Suprapubic skin (tissue), 4 donors: ENCODE measurements around the gene UBE2K. TPM values are rescaled to one million over a fixed set of nuclear protein-coding genes. Genes with fewer than 3 reads are reported as not detected.

Source experiments
- DNase-seq, 2 donors: peaks; one replicate each; pipeline ENCODE4 v3.0.0-alpha.2; 2019; ENCODE audit warnings: low spot score in 2 of 2
- H3K27ac ChIP-seq: fragments of 200-600 bp; sonication (generic); one replicate; pipeline ENCODE4 v1.5.1; 2019
- H3K27me3 ChIP-seq: fragments of 200-600 bp; sonication (generic); one replicate; pipeline ENCODE4 v1.5.1; 2019
- H3K36me3 ChIP-seq: fragments of 200-600 bp; sonication (generic); one replicate; pipeline ENCODE4 v1.5.1; 2019
- H3K4me1 ChIP-seq: fragments of 200-600 bp; sonication (generic); one replicate; pipeline ENCODE4 v1.5.1; 2019
- H3K4me3 ChIP-seq: fragments of 200-600 bp; sonication (generic); one replicate; pipeline ENCODE4 v1.5.1; 2019; ENCODE audit warnings: mild to moderate bottlenecking
- H3K9me3 ChIP-seq: fragments of 200-600 bp; sonication (generic); one replicate; pipeline ENCODE4 v1.5.1; 2019
- EP300 ChIP-seq: sonication (generic); formaldehyde crosslinking; IDR thresholded peaks from one replicate; pipeline ENCODE4 v1.6.1; 2017; ENCODE audit warnings: antibody characterized with exemption
- POLR2A ChIP-seq, 2 donors: fragments of 450-650 bp; IDR thresholded peaks; one replicate each; pipeline ENCODE4 v1.6.1; 2017; ENCODE audit warnings: antibody characterized with exemption in 2 of 2, mild to moderate bottlenecking in 2 of 2, moderate library complexity in 2 of 2
- POLR2AphosphoS5 ChIP-seq, 3 donors: sonication (generic); formaldehyde crosslinking; IDR thresholded peaks; one replicate each; pipeline ENCODE4 v1.6.1; 2017; ENCODE audit warnings: antibody characterized with exemption in 3 of 3
- WGBS: methylation state at CpG from one replicate; pipeline ENCODE4 v1.1.5; 2018; 5-methylcytosine and 5-hydroxymethylcytosine counted together
- total RNA-seq, 4 donors: library from RNA; depleted of rRNA; stranded (reverse); fragments of >200 nt; gene quantifications; one replicate each; pipeline ENCODE4 v1.1.0, GENCODE V29; 2016
- TF ChIP-seq, protein P1 (sequence below), 2 donors: fragments of 200-600 bp in 1 of 2; fragments of 450-650 bp in 1 of 2; sonication (generic) in 1 of 2; IDR thresholded peaks; one replicate each; pipeline ENCODE4 v1.5.1; 2016 to 2019; ENCODE audit warnings: antibody characterized with exemption in 2 of 2, mild to moderate bottlenecking in 1 of 2, moderate library complexity in 1 of 2

Gene UBE2K
- total RNA-seq, 4 donors from 2014 or later = 23.0 to 37.2 (median 31.8) TPM

DNA sequence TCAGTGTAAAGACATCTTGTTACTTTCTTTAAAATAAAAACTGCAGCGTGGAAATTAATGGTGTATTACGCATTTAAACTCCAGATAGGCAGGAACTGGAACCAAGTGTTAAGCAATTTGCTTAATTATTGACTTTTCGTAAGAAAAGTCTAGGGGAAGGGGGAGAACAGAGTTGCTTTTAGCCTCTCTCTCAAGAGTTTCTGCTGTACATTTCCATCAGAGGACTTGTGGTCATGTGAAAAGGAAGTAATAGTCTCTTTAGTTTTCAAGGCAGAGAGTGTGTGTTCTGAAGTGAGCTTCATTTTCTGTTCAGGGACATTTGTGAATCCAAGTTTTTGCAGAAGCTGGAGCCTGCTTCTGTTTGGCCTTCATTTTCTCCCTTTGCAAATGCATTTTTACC lies 127.2 kb downstream of the UBE2K start:
- Histone ChIP-seq H3K36me3 (peaks cover 32% of the 10 kb centered on the region), H3K4me1 (no peaks in the 10 kb centered on the region), H3K4me3 (no peak overlapping the region), H3K27ac (no peak overlapping the region), H3K9me3 (no peaks in the 10 kb centered on the region), H3K27me3 (no peaks in the 10 kb centered on the region)
- no peak for DNase-seq
- TF ChIP-seq, protein P1, sequence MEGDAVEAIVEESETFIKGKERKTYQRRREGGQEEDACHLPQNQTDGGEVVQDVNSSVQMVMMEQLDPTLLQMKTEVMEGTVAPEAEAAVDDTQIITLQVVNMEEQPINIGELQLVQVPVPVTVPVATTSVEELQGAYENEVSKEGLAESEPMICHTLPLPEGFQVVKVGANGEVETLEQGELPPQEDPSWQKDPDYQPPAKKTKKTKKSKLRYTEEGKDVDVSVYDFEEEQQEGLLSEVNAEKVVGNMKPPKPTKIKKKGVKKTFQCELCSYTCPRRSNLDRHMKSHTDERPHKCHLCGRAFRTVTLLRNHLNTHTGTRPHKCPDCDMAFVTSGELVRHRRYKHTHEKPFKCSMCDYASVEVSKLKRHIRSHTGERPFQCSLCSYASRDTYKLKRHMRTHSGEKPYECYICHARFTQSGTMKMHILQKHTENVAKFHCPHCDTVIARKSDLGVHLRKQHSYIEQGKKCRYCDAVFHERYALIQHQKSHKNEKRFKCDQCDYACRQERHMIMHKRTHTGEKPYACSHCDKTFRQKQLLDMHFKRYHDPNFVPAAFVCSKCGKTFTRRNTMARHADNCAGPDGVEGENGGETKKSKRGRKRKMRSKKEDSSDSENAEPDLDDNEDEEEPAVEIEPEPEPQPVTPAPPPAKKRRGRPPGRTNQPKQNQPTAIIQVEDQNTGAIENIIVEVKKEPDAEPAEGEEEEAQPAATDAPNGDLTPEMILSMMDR (IDR thresholded peaks at IDR 0.05) = no peak
- no peak for TF ChIP-seq POLR2A (IDR thresholded peaks at IDR 0.05)
- no peak for TF ChIP-seq EP300
- no peak for TF ChIP-seq POLR2AphosphoS5 (IDR thresholded peaks at IDR 0.05)
- WGBS = 85% methylated on average over 3 of the region's 3 CpGs

DNA sequence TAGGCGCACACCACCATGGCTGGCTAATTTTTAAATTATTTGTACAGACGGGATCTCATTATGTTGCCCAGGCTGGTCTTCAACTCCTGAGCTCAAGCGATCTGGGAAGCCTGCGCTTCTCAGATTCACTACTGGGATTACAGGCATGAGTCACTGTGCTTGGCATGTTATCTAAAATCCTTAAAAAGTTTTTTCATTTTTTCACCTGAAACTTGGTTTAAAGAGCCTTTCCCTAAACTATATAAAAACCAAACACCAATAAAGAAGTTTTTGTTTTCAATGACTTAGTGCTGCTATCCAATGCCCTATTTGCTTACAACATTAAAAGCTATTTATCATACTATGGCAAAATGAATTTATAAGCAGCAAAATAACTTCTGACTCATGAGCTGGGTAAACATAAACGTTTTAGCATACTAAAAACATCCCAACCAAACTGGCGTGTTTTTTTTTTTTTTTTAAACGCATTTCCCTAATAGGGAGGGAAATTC lies 127.8 kb downstream of the UBE2K start:
- no peak for DNase-seq
- no peaks in the 10 kb centered on the region for H3K27me3 ChIP-seq
- TF ChIP-seq POLR2AphosphoS5 (IDR thresholded peaks at IDR 0.05) = no peak
- no peak for TF ChIP-seq EP300
- TF ChIP-seq, protein P1 (IDR thresholded peaks at IDR 0.05) = no peak
- TF ChIP-seq POLR2A (IDR thresholded peaks at IDR 0.05) = no peak
- no peak overlapping the region for H3K4me3 ChIP-seq
- 61% methylated on average over 7 of the region's 7 CpGs for WGBS
- no peak overlapping the region for H3K27ac ChIP-seq
- no peaks in the 10 kb centered on the region for H3K4me1 ChIP-seq
- no peaks in the 10 kb centered on the region for H3K9me3 ChIP-seq
- peaks cover 39% of the 10 kb centered on the region for H3K36me3 ChIP-seq

Other genes with a start within 250 kb of the UBE2K start
- 1,000 to 10,000 TPM; 1,970 to 4,157 (median 3,139) TPM for gene RPL9, start 239.2 kb upstream of the UBE2K start, total RNA-seq
- gene LIAS, start 239.1 kb upstream of the UBE2K start, total RNA-seq = 10 to 100 TPM in 3 of 4 donors, 1 to 10 TPM in 1; 8.9 to 21.4 (median 19.0) TPM
- 10 to 100 TPM; 20.6 to 28.7 (median 24.3) TPM for gene UGDH, start 170.7 kb upstream of the UBE2K start, total RNA-seq
- 10 to 100 TPM; 20.8 to 65.0 (median 48.9) TPM for gene SMIM14, start 59.3 kb upstream of the UBE2K start, total RNA-seq